ENCODE measurements around the gene SCAPER.

Gene SCAPER

GRCh38 chr15:76945494-76946093 lies 40.5 kb upstream of the SCAPER start:
- WGBS (ENCODE audit: extremely low coverage, insufficient coverage, low lambda C conversion rate) = no CpG with 5 or more reads among the region's 2 CpGs
- no peak for DNase-seq
- no peak overlapping the region for H3K4me2 ChIP-seq (ENCODE audit: low read length)
- no peak overlapping the region for H3K4ac ChIP-seq (ENCODE audit: low read depth, low read length)
- H2BK5ac ChIP-seq (ENCODE audit: low read length) = no peak overlapping the region
- H2BK120ac ChIP-seq (ENCODE audit: low read depth, low read length) = no peak overlapping the region
- no peaks in the 10 kb centered on the region for H3K27me3 ChIP-seq (ENCODE audit: insufficient read depth, low read length, poor library complexity)
- peaks cover 2% of the 10 kb centered on the region for H3K36me3 ChIP-seq (ENCODE audit: control insufficient read depth, insufficient read depth, low read length)
- H3K56ac ChIP-seq (ENCODE audit: low read length) = no peak overlapping the region
- H3K4me3 ChIP-seq (ENCODE audit: low read length) = no peak overlapping the region
- H3K9ac ChIP-seq (ENCODE audit: low read length) = no peak overlapping the region
- no peaks in the 10 kb centered on the region for H3K79me2 ChIP-seq (ENCODE audit: control insufficient read depth, insufficient read depth, low read length)
- H3K79me1 ChIP-seq (ENCODE audit: low read length) = peaks cover 2% of the 10 kb centered on the region
- no peak overlapping the region for H2AK5ac ChIP-seq (ENCODE audit: low read length)
- H4K8ac ChIP-seq (ENCODE audit: low read depth, low read length) = no peak overlapping the region
- H2BK15ac ChIP-seq (replicated peaks; ENCODE audit: low read depth) = no peak overlapping the region
- no peaks in the 10 kb centered on the region for H3K4me1 ChIP-seq (ENCODE audit: control insufficient read depth, low read depth, low read length)
- no peak overlapping the region for H4K5ac ChIP-seq (ENCODE audit: low read length)
- no peak overlapping the region for H3K23ac ChIP-seq (ENCODE audit: low read length)
- H3K18ac ChIP-seq (ENCODE audit: low read length) = no peak overlapping the region
- H3K27ac ChIP-seq (ENCODE audit: low read depth, low read length) = no peak overlapping the region

- Histone ChIP-seq H3K79me1 (ENCODE audit: low read length) (peaks cover 2% of the 10 kb centered on the region), H3K18ac (ENCODE audit: low read length) (no peak overlapping the region), H3K9ac (ENCODE audit: low read length) (no peak overlapping the region), H3K79me2 (ENCODE audit: control insufficient read depth, insufficient read depth, low read length) (no peaks in the 10 kb centered on the region), H2BK5ac (ENCODE audit: low read length) (no peak overlapping the region), H4K5ac (ENCODE audit: low read length) (no peak overlapping the region), H2AK5ac (ENCODE audit: low read length) (no peak overlapping the region), H4K8ac (ENCODE audit: low read depth, low read length) (no peak overlapping the region), H3K23ac (ENCODE audit: low read length) (no peak overlapping the region), H3K4ac (ENCODE audit: low read depth, low read length) (no peak overlapping the region), H2BK120ac (ENCODE audit: low read depth, low read length) (no peak overlapping the region), H3K4me2 (ENCODE audit: low read length) (no peak overlapping the region), H3K27me3 (ENCODE audit: insufficient read depth, low read length, poor library complexity) (no peaks in the 10 kb centered on the region), H3K4me3 (ENCODE audit: low read length) (no peak overlapping the region), H3K4me1 (ENCODE audit: control insufficient read depth, low read depth, low read length) (no peaks in the 10 kb centered on the region), H3K27ac (ENCODE audit: low read depth, low read length) (no peak overlapping the region), H3K56ac (ENCODE audit: low read length) (no peak overlapping the region), H2BK15ac (replicated peaks; ENCODE audit: low read depth) (no peak overlapping the region), H3K36me3 (ENCODE audit: control insufficient read depth, insufficient read depth, low read length) (peaks cover 5% of the 10 kb centered on the region)
- no CpG with 5 or more reads among the region's 2 CpGs for WGBS (ENCODE audit: extremely low coverage, insufficient coverage, low lambda C conversion rate)
- DNase-seq = no peak
These were observed 37.2 kb upstream of the SCAPER start for GRCh38 chr15:76942331-76942730.

- DNase-seq = no peak
- H3K36me3 ChIP-seq (ENCODE audit: control insufficient read depth, insufficient read depth, low read length) = peaks cover 5% of the 10 kb centered on the region
- H3K56ac ChIP-seq (ENCODE audit: low read length) = no peak overlapping the region
- H2BK5ac ChIP-seq (ENCODE audit: low read length) = no peak overlapping the region
- no peak overlapping the region for H3K23ac ChIP-seq (ENCODE audit: low read length)
- H3K4me1 ChIP-seq (ENCODE audit: control insufficient read depth, low read depth, low read length) = no peaks in the 10 kb centered on the region
- no peak overlapping the region for H3K27ac ChIP-seq (ENCODE audit: low read depth, low read length)
- H3K79me2 ChIP-seq (ENCODE audit: control insufficient read depth, insufficient read depth, low read length) = no peaks in the 10 kb centered on the region
- H2BK120ac ChIP-seq (ENCODE audit: low read depth, low read length) = no peak overlapping the region
- no peak overlapping the region for H4K8ac ChIP-seq (ENCODE audit: low read depth, low read length)
- no peak overlapping the region for H3K4me2 ChIP-seq (ENCODE audit: low read length)
- peaks cover 2% of the 10 kb centered on the region for H3K79me1 ChIP-seq (ENCODE audit: low read length)
- no peaks in the 10 kb centered on the region for H3K27me3 ChIP-seq (ENCODE audit: insufficient read depth, low read length, poor library complexity)
- no peak overlapping the region for H4K5ac ChIP-seq (ENCODE audit: low read length)
- H3K4ac ChIP-seq (ENCODE audit: low read depth, low read length) = no peak overlapping the region
- H2AK5ac ChIP-seq (ENCODE audit: low read length) = no peak overlapping the region
- no peak overlapping the region for H2BK15ac ChIP-seq (replicated peaks; ENCODE audit: low read depth)
- no peak overlapping the region for H3K18ac ChIP-seq (ENCODE audit: low read length)
- no peak overlapping the region for H3K4me3 ChIP-seq (ENCODE audit: low read length)
- no CpG with 5 or more reads among the region's 2 CpGs for WGBS (ENCODE audit: extremely low coverage, insufficient coverage, low lambda C conversion rate)
- no peak overlapping the region for H3K9ac ChIP-seq (ENCODE audit: low read length)
These were observed 36.5 kb upstream of the SCAPER start for GRCh38 chr15:76941636-76942035.

GRCh38 chr15:76939715-76940114 lies 34.6 kb upstream of the SCAPER start:
- Histone ChIP-seq H2AK5ac (ENCODE audit: low read length) (no peak overlapping the region), H3K36me3 (ENCODE audit: control insufficient read depth, insufficient read depth, low read length) (peaks cover 11% of the 10 kb centered on the region)
- DNase-seq = no peak

GRCh38 chr15:76938752-76939151 lies 33.6 kb upstream of the SCAPER start:
- H3K27ac ChIP-seq (ENCODE audit: low read depth, low read length) = no peak overlapping the region
- peaks cover 6% of the 10 kb centered on the region for H3K79me1 ChIP-seq (ENCODE audit: low read length)
- H3K18ac ChIP-seq (ENCODE audit: low read length) = no peak overlapping the region
- no peak overlapping the region for H3K4me3 ChIP-seq (ENCODE audit: low read length)
- no peaks in the 10 kb centered on the region for H3K27me3 ChIP-seq (ENCODE audit: insufficient read depth, low read length, poor library complexity)
- no peaks in the 10 kb centered on the region for H3K4me1 ChIP-seq (ENCODE audit: control insufficient read depth, low read depth, low read length)
- H3K56ac ChIP-seq (ENCODE audit: low read length) = no peak overlapping the region
- WGBS (ENCODE audit: extremely low coverage, insufficient coverage, low lambda C conversion rate) = no CpG with 5 or more reads among the region's 5 CpGs
- no peak overlapping the region for H2BK120ac ChIP-seq (ENCODE audit: low read depth, low read length)
- no peak overlapping the region for H3K4ac ChIP-seq (ENCODE audit: low read depth, low read length)
- no peak overlapping the region for H4K5ac ChIP-seq (ENCODE audit: low read length)
- no peak overlapping the region for H4K8ac ChIP-seq (ENCODE audit: low read depth, low read length)
- H2BK15ac ChIP-seq (replicated peaks; ENCODE audit: low read depth) = no peak overlapping the region
- no peak for DNase-seq
- no peak overlapping the region for H3K4me2 ChIP-seq (ENCODE audit: low read length)
- H3K9ac ChIP-seq (ENCODE audit: low read length) = no peak overlapping the region
- no peak overlapping the region for H2AK5ac ChIP-seq (ENCODE audit: low read length)
- no peak overlapping the region for H2BK5ac ChIP-seq (ENCODE audit: low read length)
- peaks cover 9% of the 10 kb centered on the region for H3K36me3 ChIP-seq (ENCODE audit: control insufficient read depth, insufficient read depth, low read length)
- H3K23ac ChIP-seq (ENCODE audit: low read length) = no peak overlapping the region
- no peaks in the 10 kb centered on the region for H3K79me2 ChIP-seq (ENCODE audit: control insufficient read depth, insufficient read depth, low read length)

More at GRCh38 chr15:76939715-76940114, 34.6 kb upstream of the SCAPER start:
- no peak overlapping the region for H2BK5ac ChIP-seq (ENCODE audit: low read length)
- no peak overlapping the region for H3K4ac ChIP-seq (ENCODE audit: low read depth, low read length)
- H3K9ac ChIP-seq (ENCODE audit: low read length) = no peak overlapping the region
- no CpG with 5 or more reads among the region's 1 CpG for WGBS (ENCODE audit: extremely low coverage, insufficient coverage, low lambda C conversion rate)
- H3K56ac ChIP-seq (ENCODE audit: low read length) = no peak overlapping the region
- H3K27me3 ChIP-seq (ENCODE audit: insufficient read depth, low read length, poor library complexity) = no peaks in the 10 kb centered on the region
- no peak overlapping the region for H2BK15ac ChIP-seq (replicated peaks; ENCODE audit: low read depth)
- H3K79me2 ChIP-seq (ENCODE audit: control insufficient read depth, insufficient read depth, low read length) = no peaks in the 10 kb centered on the region
- H4K5ac ChIP-seq (ENCODE audit: low read length) = no peak overlapping the region
- no peaks in the 10 kb centered on the region for H3K4me1 ChIP-seq (ENCODE audit: control insufficient read depth, low read depth, low read length)
- H3K4me3 ChIP-seq (ENCODE audit: low read length) = no peak overlapping the region
- H4K8ac ChIP-seq (ENCODE audit: low read depth, low read length) = no peak overlapping the region
- H3K18ac ChIP-seq (ENCODE audit: low read length) = no peak overlapping the region
- H3K79me1 ChIP-seq (ENCODE audit: low read length) = peaks cover 6% of the 10 kb centered on the region
- no peak overlapping the region for H3K27ac ChIP-seq (ENCODE audit: low read depth, low read length)
- no peak overlapping the region for H3K23ac ChIP-seq (ENCODE audit: low read length)
- H3K4me2 ChIP-seq (ENCODE audit: low read length) = no peak overlapping the region
- no peak overlapping the region for H2BK120ac ChIP-seq (ENCODE audit: low read depth, low read length)

- H3K18ac ChIP-seq (ENCODE audit: low read length) = no peak overlapping the region
- no peak overlapping the region for H3K23ac ChIP-seq (ENCODE audit: low read length)
- H3K36me3 ChIP-seq (ENCODE audit: control insufficient read depth, insufficient read depth, low read length) = peaks cover 9% of the 10 kb centered on the region
- WGBS (ENCODE audit: extremely low coverage, insufficient coverage, low lambda C conversion rate) = no CpG with 5 or more reads among the region's 3 CpGs
- H3K4me3 ChIP-seq (ENCODE audit: low read length) = no peak overlapping the region
- H3K79me1 ChIP-seq (ENCODE audit: low read length) = peaks cover 8% of the 10 kb centered on the region
- no peak for DNase-seq
- H3K4me1 ChIP-seq (ENCODE audit: control insufficient read depth, low read depth, low read length) = no peaks in the 10 kb centered on the region
- H3K4ac ChIP-seq (ENCODE audit: low read depth, low read length) = no peak overlapping the region
- no peak overlapping the region for H3K4me2 ChIP-seq (ENCODE audit: low read length)
- H3K79me2 ChIP-seq (ENCODE audit: control insufficient read depth, insufficient read depth, low read length) = peaks cover 8% of the 10 kb centered on the region
- H2AK5ac ChIP-seq (ENCODE audit: low read length) = no peak overlapping the region
- H2BK15ac ChIP-seq (replicated peaks; ENCODE audit: low read depth) = no peak overlapping the region
- H3K27me3 ChIP-seq (ENCODE audit: insufficient read depth, low read length, poor library complexity) = no peaks in the 10 kb centered on the region
- no peak overlapping the region for H3K27ac ChIP-seq (ENCODE audit: low read depth, low read length)
- no peak overlapping the region for H2BK120ac ChIP-seq (ENCODE audit: low read depth, low read length)
- H3K56ac ChIP-seq (ENCODE audit: low read length) = no peak overlapping the region
- H2BK5ac ChIP-seq (ENCODE audit: low read length) = no peak overlapping the region
- no peak overlapping the region for H3K9ac ChIP-seq (ENCODE audit: low read length)
- H4K8ac ChIP-seq (ENCODE audit: low read depth, low read length) = no peak overlapping the region
- no peak overlapping the region for H4K5ac ChIP-seq (ENCODE audit: low read length)
These were observed 31.5 kb upstream of the SCAPER start for GRCh38 chr15:76936671-76937070.

Data from mesendoderm (in vitro differentiated cells).